Motor neuron (in vitro differentiated cells): ENCODE data around the gene FBXO9. TPM values are rescaled to one million over a fixed set of nuclear protein-coding genes. Genes with fewer than 3 reads are reported as not detected.

Experiments used
- ATAC-seq, 8 experiments: fragments of 200-7000 bp; cut with Tn5 transposase; replicated peaks in 6 of 8; 2 replicates each; pipeline ENCODE4 v1.8.0; 2021; ENCODE audit warnings: mild to moderate bottlenecking in 8 of 8, moderate library complexity in 8 of 8
- H3K27ac ChIP-seq, 2 donors: fragments of 250-450 bp; sonication (Bioruptor Pico); 2 replicates each; pipeline ENCODE4 v1.9.0; 2021; ENCODE audit warnings: antibody characterized with exemption in 2 of 2, mild to moderate bottlenecking in 2 of 2, moderate library complexity in 1 of 2
- H3K4me1 ChIP-seq, 2 donors: fragments of 250-450 bp; sonication (Bioruptor Pico); replicated peaks in 1 of 2; 2 replicates each; pipeline ENCODE4 v1.6.1; 2021; ENCODE audit warnings: antibody characterized with exemption in 2 of 2, mild to moderate bottlenecking in 2 of 2, moderate library complexity in 1 of 2
- H3K4me3 ChIP-seq, 5 donors: fragments of 250-450 bp; sonication (Bioruptor Pico); 2 replicates each; pipeline ENCODE4 v1.9.0; 2021; ENCODE audit warnings: antibody characterized with exemption in 5 of 5, mild to moderate bottlenecking in 5 of 5, moderate library complexity in 4 of 5
- WGBS, 10 experiments: fragments of 450-650 bp; shearing (Covaris generic); methylation state at CpG; one replicate each; pipeline ENCODE4 v1.0.0; 2022; 5-methylcytosine and 5-hydroxymethylcytosine counted together
- in situ Hi-C, 9 experiments: fragments of 400-800 bp; cut with MboI; loops; one replicate each; pipeline ENCODE4 v1.15.0; 2021; ENCODE audit warnings: low sequenced_read_pairs in 9 of 9, low pct_unique_long_range_greater_than_20kb in 2 of 9; ENCODE audit not compliant: unreplicated experiment in 9 of 9
- total RNA-seq, 8 experiments: library from RNA; unstranded; fragments of 300-600 nt; gene quantifications; 2 replicates each; pipeline versions ENCODE4 v1.2.3 to v1.2.4, GENCODE V29; 2022

Gene FBXO9
- total RNA-seq, 8 experiments from 2014 or later = 17.5 to 62.5 (median 27.8) TPM

GRCh38 chr6:53074347-53074746 lies 9.1 kb downstream of the FBXO9 start:
- Histone ChIP-seq H3K27ac (no peak overlapping the region), H3K4me3 (no peak overlapping the region), H3K4me1 (no peaks in the 10 kb centered on the region)
- no peak for ATAC-seq
- 67 to 100% (median 93%) methylated on average over 1 to 3 of the region's 3 CpGs; no CpG with 5 or more reads in 1 of the 10 experiments for WGBS, 10 experiments
- in situ Hi-C loops = no loop called here

GRCh38 chr6:53080813-53081212 lies 15.6 kb downstream of the FBXO9 start:
- in situ Hi-C loops = no loop called here
- 38 to 100% (median 92%) methylated on average over 1 of the region's 1 CpG; no CpG with 5 or more reads in 1 of the 10 experiments for WGBS, 10 experiments
- no peak overlapping the region for H3K4me3 ChIP-seq
- H3K27ac ChIP-seq = no peak overlapping the region
- no peak for ATAC-seq
- no peaks in the 10 kb centered on the region for H3K4me1 ChIP-seq

- Histone ChIP-seq H3K4me3 (no peak overlapping the region), H3K27ac (no peak overlapping the region), H3K4me1 (no peaks in the 10 kb centered on the region)
- WGBS, 10 experiments = 44 to 100% (median 50%) methylated on average over 1 to 2 of the region's 2 CpGs; no CpG with 5 or more reads in 1 of the 10 experiments
- in situ Hi-C loops = no loop called here
- no peak for ATAC-seq
Observed at GRCh38 chr6:53086302-53086701, 21.1 kb downstream of the FBXO9 start.

- no peak for ATAC-seq
- in situ Hi-C loops = no loop called here
- H3K27ac ChIP-seq = no peak overlapping the region
Observed at GRCh38 chr6:53089948-53090347, 24.7 kb downstream of the FBXO9 start.

GRCh38 chr6:53090576-53090975 lies 25.4 kb downstream of the FBXO9 start:
- in situ Hi-C loops = no loop called here
- H3K4me1 ChIP-seq = no peaks in the 10 kb centered on the region
- H3K27ac ChIP-seq = no peak overlapping the region
- no peak overlapping the region for H3K4me3 ChIP-seq
- 22 to 100% (median 67%) methylated on average over 1 to 2 of the region's 2 CpGs; no CpG with 5 or more reads in 2 of the 10 experiments for WGBS, 10 experiments
- no peak for ATAC-seq

More at GRCh38 chr6:53089948-53090347, 24.7 kb downstream of the FBXO9 start:
- no peak overlapping the region for H3K4me3 ChIP-seq
- no peaks in the 10 kb centered on the region for H3K4me1 ChIP-seq

GRCh38 chr6:53095270-53095669 lies 30.1 kb downstream of the FBXO9 start:
- Histone ChIP-seq H3K4me3 (no peak overlapping the region), H3K4me1 (no peaks in the 10 kb centered on the region), H3K27ac (no peak overlapping the region)
- in situ Hi-C loops = no loop called here
- 29 to 100% (median 80%) methylated on average over 1 to 3 of the region's 3 CpGs; no CpG with 5 or more reads in 2 of the 10 experiments for WGBS, 10 experiments
- ATAC-seq = no peak

GRCh38 chr6:53095716-53096115 lies 30.5 kb downstream of the FBXO9 start:
- in situ Hi-C loops = no loop called here
- H3K27ac ChIP-seq = no peak overlapping the region
- ATAC-seq = no peak
- H3K4me3 ChIP-seq = no peak overlapping the region
- no peaks in the 10 kb centered on the region for H3K4me1 ChIP-seq
- WGBS, 10 experiments = 38 to 88% (median 61%) methylated on average over 1 of the region's 1 CpG; no CpG with 5 or more reads in 4 of the 10 experiments

- peak in 1 of 8 experiments; percentile 26 for ATAC-seq
- in situ Hi-C loops = no loop called here
- H3K27ac ChIP-seq = no peak overlapping the region
- no peak overlapping the region for H3K4me3 ChIP-seq
- WGBS, 10 experiments = 0 to 33% (median 15%) methylated on average over 2 of the region's 2 CpGs; no CpG with 5 or more reads in 2 of the 10 experiments
- no peaks in the 10 kb centered on the region for H3K4me1 ChIP-seq
Observed at GRCh38 chr6:53100561-53100960, 35.4 kb downstream of the FBXO9 start.

- Histone ChIP-seq H3K27ac (no peak overlapping the region), H3K4me1 (no peaks in the 10 kb centered on the region), H3K4me3 (no peak overlapping the region)
- 75 to 100% (median 92%) methylated on average over 1 to 2 of the region's 2 CpGs; no CpG with 5 or more reads in 4 of the 10 experiments for WGBS, 10 experiments
- ATAC-seq = no peak
- in situ Hi-C loops = no loop called here
Observed at GRCh38 chr6:53101006-53101405, 35.8 kb downstream of the FBXO9 start.

- Histone ChIP-seq H3K4me3 (no peak overlapping the region), H3K4me1 (no peaks in the 10 kb centered on the region), H3K27ac (no peak overlapping the region)
- 77 to 100% (median 93%) methylated on average over 1 to 3 of the region's 3 CpGs; no CpG with 5 or more reads in 3 of the 10 experiments for WGBS, 10 experiments
- ATAC-seq = peak in 1 of 8 experiments; percentile 20
- in situ Hi-C loops = no loop called here
Observed at GRCh38 chr6:53103993-53104675, 38.9 kb downstream of the FBXO9 start.

GRCh38 chr6:53104916-53105315 lies 39.7 kb downstream of the FBXO9 start:
- Histone ChIP-seq H3K4me1 (no peaks in the 10 kb centered on the region), H3K4me3 (no peak overlapping the region), H3K27ac (no peak overlapping the region)
- in situ Hi-C loops = no loop called here
- no peak for ATAC-seq

GRCh38 chr6:53107091-53107490 lies 41.9 kb downstream of the FBXO9 start:
- WGBS, 10 experiments = 62 to 100% (median 82%) methylated on average over 2 to 4 of the region's 4 CpGs; no CpG with 5 or more reads in 2 of the 10 experiments
- in situ Hi-C loops = no loop called here
- no peak for ATAC-seq

GRCh38 chr6:53109612-53110011 lies 44.4 kb downstream of the FBXO9 start:
- Histone ChIP-seq H3K4me1 (no peaks in the 10 kb centered on the region), H3K4me3 (no peak overlapping the region), H3K27ac (no peak overlapping the region)
- 60 to 100% (median 77%) methylated on average over 1 to 2 of the region's 2 CpGs; no CpG with 5 or more reads in 7 of the 10 experiments for WGBS, 10 experiments
- in situ Hi-C loops = no loop called here
- ATAC-seq = no peak

More at GRCh38 chr6:53107091-53107490, 41.9 kb downstream of the FBXO9 start:
- no peak overlapping the region for H3K4me3 ChIP-seq
- H3K27ac ChIP-seq = no peak overlapping the region
- no peaks in the 10 kb centered on the region for H3K4me1 ChIP-seq

GRCh38 chr6:53111865-53112264 lies 46.7 kb downstream of the FBXO9 start:
- 60 to 88% (median 80%) methylated on average over 1 to 6 of the region's 6 CpGs; no CpG with 5 or more reads in 4 of the 10 experiments for WGBS, 10 experiments

More at GRCh38 chr6:53111865-53112264, 46.7 kb downstream of the FBXO9 start:
- in situ Hi-C loops = no loop called here
- Histone ChIP-seq H3K4me1 (no peaks in the 10 kb centered on the region), H3K27ac (no peak overlapping the region), H3K4me3 (no peak overlapping the region)
- ATAC-seq = no peak
